H9 (cell line): ENCODE data around the gene PFKL. TPM values are rescaled to one million over a fixed set of nuclear protein-coding genes. Genes with fewer than 3 reads are reported as not detected.
"Not testable (repeated sequence)": the region's sequence is repeated elsewhere in the genome, so short reads cannot be mapped to it uniquely, and the experiment has no call there.

Experiments used
- DNase-seq: peaks from one replicate; pipeline ENCODE4 v3.0.0-alpha.2; 2017
- H2AFZ ChIP-seq: one replicate; pipeline ENCODE4 v1.6.1; 2013; ENCODE audit warnings: mild to moderate bottlenecking, low read length, control low read depth, moderate library complexity
- H2AK5ac ChIP-seq: 2 replicates; pipeline ENCODE4 v1.6.1; 2013; ENCODE audit warnings: low read length, control low read depth, mixed read lengths; ENCODE audit not compliant: insufficient read length
- H2BK120ac ChIP-seq: one replicate; pipeline ENCODE4 v1.6.1; 2013; ENCODE audit warnings: low read depth, mild to moderate bottlenecking, low read length, control low read depth, inconsistent platforms; ENCODE audit not compliant: poor library complexity, severe bottlenecking
- H2BK12ac ChIP-seq: 2 replicates; pipeline ENCODE4 v1.6.1; 2013; ENCODE audit warnings: low read length, control low read depth, mixed read lengths, low read depth; ENCODE audit not compliant: insufficient read length
- H2BK15ac ChIP-seq: 2 replicates; pipeline ENCODE4 v1.6.1; 2013; ENCODE audit warnings: low read depth, low read length, control low read depth
- H2BK20ac ChIP-seq: one replicate; pipeline ENCODE4 v1.6.1; 2013; ENCODE audit warnings: low read depth, mild to moderate bottlenecking, low read length, control low read depth, inconsistent platforms; ENCODE audit not compliant: poor library complexity, severe bottlenecking
- H2BK5ac ChIP-seq: 2 replicates; pipeline ENCODE4 v1.6.1; 2013; ENCODE audit warnings: low read length, control low read depth, mixed read lengths; ENCODE audit not compliant: insufficient read length
- H3K14ac ChIP-seq: 2 replicates; pipeline ENCODE4 v1.6.1; 2013; ENCODE audit warnings: low read length, control low read depth; ENCODE audit not compliant: insufficient read depth
- H3K18ac ChIP-seq: 2 replicates; pipeline ENCODE4 v1.6.1; 2013; ENCODE audit warnings: low read depth, mild to moderate bottlenecking, mixed read lengths, low read length, control low read depth; ENCODE audit not compliant: insufficient read length
- H3K23ac ChIP-seq: 2 replicates; pipeline ENCODE4 v1.6.1; 2013; ENCODE audit warnings: low read length, control low read depth, mixed read lengths, low read depth; ENCODE audit not compliant: insufficient read length
- H3K23me2 ChIP-seq: 2 replicates; pipeline ENCODE4 v1.6.1; 2013; ENCODE audit warnings: low read depth, mild to moderate bottlenecking, mixed read lengths, low read length, control low read depth; ENCODE audit not compliant: insufficient read length, poor library complexity, severe bottlenecking
- H3K27ac ChIP-seq: 2 replicates; pipeline ENCODE4 v1.5.1; 2013; ENCODE audit warnings: low read length, control low read depth, mixed read lengths, low read depth; ENCODE audit not compliant: insufficient read length
- H3K27me3 ChIP-seq: 2 replicates; pipeline ENCODE4 v1.6.1; 2013; ENCODE audit warnings: low read length, control low read depth, inconsistent platforms; ENCODE audit not compliant: insufficient read depth
- H3K4ac ChIP-seq: 2 replicates; pipeline ENCODE4 v1.6.1; 2013; ENCODE audit warnings: low read depth, mild to moderate bottlenecking, control low read depth, inconsistent platforms, low read length, moderate library complexity
- H3K4me1 ChIP-seq: 2 replicates; pipeline ENCODE4 v1.6.1; 2013; ENCODE audit warnings: low read length, control low read depth, inconsistent platforms; ENCODE audit not compliant: insufficient read depth
- H3K4me2 ChIP-seq: 2 replicates; pipeline ENCODE4 v1.6.1; 2013; ENCODE audit warnings: low read length, control low read depth, mixed read lengths; ENCODE audit not compliant: insufficient read length, insufficient read depth
- H3K56ac ChIP-seq: 2 replicates; pipeline ENCODE4 v1.6.1; 2013; ENCODE audit warnings: low read depth, mild to moderate bottlenecking, mixed read lengths, low read length, control low read depth; ENCODE audit not compliant: insufficient read length
- H3K79me1 ChIP-seq: 2 replicates; pipeline ENCODE4 v1.6.1; 2013; ENCODE audit warnings: low read depth, mild to moderate bottlenecking, moderate library complexity, low read length, control low read depth, inconsistent platforms; ENCODE audit not compliant: insufficient read depth, poor library complexity, severe bottlenecking
- H3K79me2 ChIP-seq: 2 replicates; pipeline ENCODE4 v1.6.1; 2013; ENCODE audit warnings: low read length, control low read depth, inconsistent platforms; ENCODE audit not compliant: insufficient read depth
- H3K9ac ChIP-seq: 2 replicates; pipeline ENCODE4 v1.6.1; 2013; ENCODE audit warnings: low read length, control low read depth, mixed read lengths; ENCODE audit not compliant: insufficient read length; ENCODE audit errors: extremely low read depth
- H3K9me3 ChIP-seq: one replicate; pipeline ENCODE4 v1.6.1; 2013; ENCODE audit warnings: low read depth, low read length, inconsistent platforms; ENCODE audit not compliant: control insufficient read depth
- H3T11ph ChIP-seq: one replicate; pipeline ENCODE4 v1.6.1; 2013; ENCODE audit warnings: mild to moderate bottlenecking, low read length, control low read depth, inconsistent platforms
- H4K20me1 ChIP-seq: one replicate; pipeline ENCODE4 v1.6.1; 2013; ENCODE audit not compliant: control insufficient read depth, insufficient read length, insufficient read depth
- H4K5ac ChIP-seq: 2 replicates; pipeline ENCODE4 v1.6.1; 2013; ENCODE audit warnings: low read depth, mild to moderate bottlenecking, mixed read lengths, low read length, control low read depth; ENCODE audit not compliant: insufficient read length
- H4K8ac ChIP-seq: replicated peaks from 2 replicates; pipeline ENCODE4 v1.6.1; 2013; ENCODE audit warnings: low read length, control low read depth, mixed read lengths, low read depth; ENCODE audit not compliant: insufficient read length
- H4K91ac ChIP-seq: 2 replicates; pipeline ENCODE4 v1.6.1; 2013; ENCODE audit warnings: low read depth, mild to moderate bottlenecking, moderate library complexity, mixed read lengths, low read length, control low read depth; ENCODE audit not compliant: insufficient read length
- H3K27ac Mint-ChIP-seq, 3 experiments: 2 replicates in 2 of 3; 3 replicates in 1 of 3; pipeline ENCODE4 v1.8.0; 2020 to 2021; ENCODE audit warnings: mixed read lengths in 3 of 3, mild to moderate bottlenecking in 1 of 3, moderate library complexity in 1 of 3
- H3K27me3 Mint-ChIP-seq: 2 replicates; pipeline ENCODE4 v1.8.0; 2021; ENCODE audit warnings: low read depth, mild to moderate bottlenecking, moderate library complexity, mixed read lengths
- H3K36me3 Mint-ChIP-seq, 3 experiments: 2 replicates in 2 of 3; 3 replicates in 1 of 3; pipeline ENCODE4 v1.8.0; 2020 to 2021; ENCODE audit warnings: low read depth in 3 of 3, mixed read lengths in 3 of 3; ENCODE audit not compliant: insufficient read depth in 1 of 3
- H3K4me1 Mint-ChIP-seq, 2 experiments: 2 replicates each; pipeline ENCODE4 v1.8.0; 2020; ENCODE audit warnings: mixed read lengths in 2 of 2
- H3K4me3 Mint-ChIP-seq, 2 experiments: 2 replicates in 1 of 2; 3 replicates in 1 of 2; pipeline ENCODE4 v1.8.0; 2020 to 2021; ENCODE audit warnings: mild to moderate bottlenecking in 2 of 2, mixed read lengths in 2 of 2, moderate library complexity in 1 of 2
- H3K9me3 Mint-ChIP-seq, 2 experiments: 2 replicates in 1 of 2; 3 replicates in 1 of 2; pipeline ENCODE4 v1.8.0; 2020; ENCODE audit warnings: mild to moderate bottlenecking in 2 of 2, mixed read lengths in 2 of 2, moderate library complexity in 1 of 2
- CTCF ChIP-seq: fragments of 200-600 bp; sonication (generic); conservative IDR thresholded peaks from 3 replicates; pipeline ENCODE4 v1.8.0; 2021; ENCODE audit warnings: antibody characterized with exemption, mild to moderate bottlenecking
- WGBS: extraction: QIAGEN DNeasy Blood & Tissue Kit; methylation state at CpG from one replicate; pipeline ENCODE4 v1.1.7; 2013; ENCODE audit warnings: missing lambda C conversion rate, low lambda C conversion rate, mixed read lengths; ENCODE audit not compliant: insufficient read length; ENCODE audit errors: extremely low coverage; 5-methylcytosine and 5-hydroxymethylcytosine counted together
- total RNA-seq: library from RNA; stranded (reverse); gene quantifications from 2 replicates; pipeline ENCODE4 v1.2.1, GENCODE V29; 2021

PFKL gene
- total RNA-seq, 1 experiment from 2014 or later: 107 TPM

GRCh38 chr21:44282370-44282769 lies 17.5 kb upstream of the PFKL start:
- no CpG with 5 or more reads among the region's 9 CpGs for WGBS
- H2BK120ac ChIP-seq: no peak overlapping the region
- H2BK12ac ChIP-seq: no peak overlapping the region
- H2BK20ac ChIP-seq: no peak overlapping the region
- H3K79me1 ChIP-seq: no peaks in the 10 kb centered on the region
- no peak overlapping the region for H4K5ac ChIP-seq
- no peak overlapping the region for H3K4ac ChIP-seq
- no peak overlapping the region for H3K27ac ChIP-seq
- TF ChIP-seq CTCF: no peak
- H2AK5ac ChIP-seq: no peak overlapping the region
- no peak for DNase-seq
- H3K9me3 Mint-ChIP-seq: no peaks in the 10 kb centered on the region
- H4K91ac ChIP-seq: no peak overlapping the region
- no peak overlapping the region for H3K4me2 ChIP-seq
- H3K18ac ChIP-seq: no peak overlapping the region
- no peak overlapping the region for H3K9ac ChIP-seq
- no peak overlapping the region for H3T11ph ChIP-seq
- no peak overlapping the region for H2AFZ ChIP-seq
- no peaks in the 10 kb centered on the region for H3K9me3 ChIP-seq
- H3K4me1 ChIP-seq: no peaks in the 10 kb centered on the region; the same call in 1 of the 2 replicates
- H3K56ac ChIP-seq: no peak overlapping the region
- H4K20me1 ChIP-seq: no peaks in the 10 kb centered on the region
- H4K8ac ChIP-seq: no peak overlapping the region
- no peak overlapping the region for H3K23ac ChIP-seq
- H3K4me1 Mint-ChIP-seq: peaks cover 22 to 26% of the 10 kb centered on the region in 2 experiments
- H3K27me3 ChIP-seq: no peaks in the 10 kb centered on the region
- H3K27me3 Mint-ChIP-seq: peaks cover 11% of the 10 kb centered on the region
- H2BK15ac ChIP-seq: no peak overlapping the region
- no peaks in the 10 kb centered on the region for H3K23me2 ChIP-seq
- no peak overlapping the region; a peak in 1 of 7 replicates for H3K27ac Mint-ChIP-seq
- no peak overlapping the region for H2BK5ac ChIP-seq
- no peak overlapping the region for H3K4me3 Mint-ChIP-seq
- no peak overlapping the region; the same call in 1 of the 2 replicates for H3K14ac ChIP-seq
- no peaks in the 10 kb centered on the region for H3K79me2 ChIP-seq
- H3K36me3 Mint-ChIP-seq: no peaks in the 10 kb centered on the region

GRCh38 chr21:44283211-44283785 lies 16.6 kb upstream of the PFKL start:
- H2BK5ac ChIP-seq, H3K4ac ChIP-seq, H2BK20ac ChIP-seq, H3K36me3 Mint-ChIP-seq, DNase-seq, H3K9ac ChIP-seq, H2BK15ac ChIP-seq, H3T11ph ChIP-seq, H3K9me3 ChIP-seq, H3K18ac ChIP-seq, H3K27ac ChIP-seq, H3K56ac ChIP-seq, H2BK12ac ChIP-seq, H3K23me2 ChIP-seq, H3K4me3 Mint-ChIP-seq, H3K23ac ChIP-seq, H4K20me1 ChIP-seq, H4K8ac ChIP-seq, H2AFZ ChIP-seq, H3K79me2 ChIP-seq, H3K27me3 ChIP-seq, H4K91ac ChIP-seq, H3K9me3 Mint-ChIP-seq, H2AK5ac ChIP-seq, H3K14ac ChIP-seq, H2BK120ac ChIP-seq, H3K4me2 ChIP-seq, H3K4me1 ChIP-seq, H3K79me1 ChIP-seq, H4K5ac ChIP-seq: not testable (repeated sequence)
- peak overlapping the region in 1 of 3 experiments; percentile 60; a peak in 1 of 7 replicates for H3K27ac Mint-ChIP-seq
- H3K27me3 Mint-ChIP-seq: peaks cover 14% of the 10 kb centered on the region
- no CpG with 5 or more reads among the region's 11 CpGs for WGBS
- H3K4me1 Mint-ChIP-seq: peaks cover 22 to 26% of the 10 kb centered on the region in 2 experiments
